Measurements from ENCODE around the gene USE1.

The USE1 gene

GRCh38 chr19:17240826-17241399 is 25.8 kb downstream of the USE1 start:
- H3K4me3 ChIP-seq (ENCODE audit: low read depth, low read length) = no peak overlapping the region
- no peak for DNase-seq (ENCODE audit: low read depth)
- TF ChIP-seq CTCF (IDR thresholded peaks at IDR 0.05; ENCODE audit: low read depth, low read length) (no peak), MYC (IDR thresholded peaks at IDR 0.05; ENCODE audit: low read depth, low read length) (no peak), MAX (IDR thresholded peaks at IDR 0.05; ENCODE audit: low read depth, low read length) (no peak), POLR2A (IDR thresholded peaks at IDR 0.05; ENCODE audit: extremely low read depth, insufficient read length) (no peak)

GRCh38 chr19:17242431-17243208 is 27.5 kb downstream of the USE1 start:
- no peak for TF ChIP-seq MYC (IDR thresholded peaks at IDR 0.05; ENCODE audit: low read depth, low read length)
- TF ChIP-seq POLR2A (IDR thresholded peaks at IDR 0.05; ENCODE audit: extremely low read depth, insufficient read length) = no peak
- TF ChIP-seq MAX (IDR thresholded peaks at IDR 0.05; ENCODE audit: low read depth, low read length) = no peak
- no peak for TF ChIP-seq CTCF (IDR thresholded peaks at IDR 0.05; ENCODE audit: low read depth, low read length)
- no peak for DNase-seq (ENCODE audit: low read depth)
- H3K4me3 ChIP-seq (ENCODE audit: low read depth, low read length) = no peak overlapping the region

- no peak for DNase-seq (ENCODE audit: low read depth)
- TF ChIP-seq POLR2A (IDR thresholded peaks at IDR 0.05; ENCODE audit: extremely low read depth, insufficient read length) (no peak), CTCF (IDR thresholded peaks at IDR 0.05; ENCODE audit: low read depth, low read length) (no peak), MYC (IDR thresholded peaks at IDR 0.05; ENCODE audit: low read depth, low read length) (no peak), MAX (IDR thresholded peaks at IDR 0.05; ENCODE audit: low read depth, low read length) (no peak)
- H3K4me3 ChIP-seq (ENCODE audit: low read depth, low read length) = no peak overlapping the region
Observed at GRCh38 chr19:17243211-17243829, 28.2 kb downstream of the USE1 start.

GRCh38 chr19:17243830-17244617 is 28.9 kb downstream of the USE1 start:
- TF ChIP-seq MAX (IDR thresholded peaks at IDR 0.05; ENCODE audit: low read depth, low read length) (no peak), CTCF (IDR thresholded peaks at IDR 0.05; ENCODE audit: low read depth, low read length) (no peak), POLR2A (IDR thresholded peaks at IDR 0.05; ENCODE audit: extremely low read depth, insufficient read length) (no peak), MYC (IDR thresholded peaks at IDR 0.05; ENCODE audit: low read depth, low read length) (no peak)
- no peak overlapping the region for H3K4me3 ChIP-seq (ENCODE audit: low read depth, low read length)
- no peak for DNase-seq (ENCODE audit: low read depth)

GRCh38 chr19:17244618-17245534 is 29.7 kb downstream of the USE1 start:
- TF ChIP-seq MYC (IDR thresholded peaks at IDR 0.05; ENCODE audit: low read depth, low read length) (no peak), POLR2A (IDR thresholded peaks at IDR 0.05; ENCODE audit: extremely low read depth, insufficient read length) (no peak), MAX (IDR thresholded peaks at IDR 0.05; ENCODE audit: low read depth, low read length) (no peak), CTCF (IDR thresholded peaks at IDR 0.05; ENCODE audit: low read depth, low read length) (no peak)
- peak overlapping the region; percentile 28 for H3K4me3 ChIP-seq (ENCODE audit: low read depth, low read length)
- peak; percentile 31 for DNase-seq (ENCODE audit: low read depth)

Data from NB4 (cell line).